ENCODE data around the gene RBPMS2. TPM values are rescaled to one million over a fixed set of nuclear protein-coding genes. Genes with fewer than 3 reads are reported as not detected.
"Not testable (repeated sequence)": the region's sequence is repeated elsewhere in the genome, so short reads cannot be mapped to it uniquely, and the experiment has no call there.

The RBPMS2 gene
- total RNA-seq, result 1 to 10 TPM; 5.3 to 9.4 TPM
- long read RNA-seq, donor 1, partial matches to known transcripts, result 1 of 1 reads
- long read RNA-seq, donor 1, other reads (novel, unspliced or antisense), result 0 of 1 reads
- long read RNA-seq, donor 2, partial matches to known transcripts, result 1 of 2 reads
- long read RNA-seq, donor 2, other reads (novel, unspliced or antisense), result 1 of 2 reads

GRCh38 chr15:64775551-64776401, at the start of gene RBPMS2:
TSS of gene RBPMS2 (minus strand) at chr15:64775589. CDS start at chr15:64775319, 270 bp downstream.
- DNase-seq (ENCODE audit: low spot score), result no peak
- intact Hi-C loops (cut with DNase I), result no loop called here

- intact Hi-C loops (cut with DNase I), result loop anchor here in 1 of 2 donors (5.0 kb wide), 1 partner anchor 472 kb away; the partner anchor contains the start of gene RNU5A-1
- DNase-seq (ENCODE audit: low spot score), result no peak
Observed at GRCh38 chr15:64824929-64825430, 49.6 kb upstream of the RBPMS2 start.

- intact Hi-C loops (cut with DNase I), result no loop called here
Observed at GRCh38 chr15:64816452-64816851, 41.1 kb upstream of the RBPMS2 start.

GRCh38 chr15:64814965-64815364, 39.6 kb upstream of the RBPMS2 start:
- intact Hi-C loops (cut with DNase I), result loop anchor here in 1 of 2 donors (5.0 kb wide), 1 partner anchor 73 kb away; no protein-coding TSS in a partner anchor
- not testable (repeated sequence) for DNase-seq (ENCODE audit: low spot score)

More at GRCh38 chr15:64816452-64816851, 41.1 kb upstream of the RBPMS2 start:
- DNase-seq (ENCODE audit: low spot score), result no peak

- intact Hi-C loops (cut with DNase I), result loop anchor here in 1 of 2 donors (5.0 kb wide), 1 partner anchor 72 kb away; no protein-coding TSS in a partner anchor
Observed at GRCh38 chr15:64814283-64814682, 38.9 kb upstream of the RBPMS2 start.

GRCh38 chr15:64813075-64813474, 37.7 kb upstream of the RBPMS2 start:
- DNase-seq (ENCODE audit: low spot score), result no peak
- intact Hi-C loops (cut with DNase I), result loop anchor here in 1 of 2 donors (5.0 kb wide), 1 partner anchor 71 kb away; no protein-coding TSS in a partner anchor

More at GRCh38 chr15:64814283-64814682, 38.9 kb upstream of the RBPMS2 start:
- DNase-seq (ENCODE audit: low spot score), result not testable (repeated sequence)

GRCh38 chr15:64810497-64811326, 35.3 kb upstream of the RBPMS2 start:
- intact Hi-C loops (cut with DNase I), result loop anchor here in 1 of 2 donors (5.0 kb wide), 1 partner anchor 68 kb away; no protein-coding TSS in a partner anchor
- DNase-seq (ENCODE audit: low spot score), result no peak

GRCh38 chr15:64809649-64810496, 34.5 kb upstream of the RBPMS2 start:
- DNase-seq (ENCODE audit: low spot score), result peak; percentile 94
- intact Hi-C loops (cut with DNase I), result loop anchor here (2.0 to 5.0 kb wide), 4 partner anchors 68 to 123 kb away; no protein-coding TSS in a partner anchor

- intact Hi-C loops (cut with DNase I), result loop anchor here (2.0 to 5.0 kb wide), 3 partner anchors 77 to 122 kb away; no protein-coding TSS in a partner anchor
Observed at GRCh38 chr15:64808785-64809453, 33.5 kb upstream of the RBPMS2 start.

GRCh38 chr15:64807751-64808222, 32.4 kb upstream of the RBPMS2 start:
- intact Hi-C loops (cut with DNase I), result loop anchor here (2.0 to 5.0 kb wide), 3 partner anchors 75 to 120 kb away; no protein-coding TSS in a partner anchor
- DNase-seq (ENCODE audit: low spot score), result no peak

More at GRCh38 chr15:64808785-64809453, 33.5 kb upstream of the RBPMS2 start:
- DNase-seq (ENCODE audit: low spot score), result no peak

- no peak for DNase-seq (ENCODE audit: low spot score)
- intact Hi-C loops (cut with DNase I), result loop anchor here (5.0 kb wide), 2 partner anchors 75 to 120 kb away; no protein-coding TSS in a partner anchor
Observed at GRCh38 chr15:64807051-64807749, 31.8 kb upstream of the RBPMS2 start.

GRCh38 chr15:64806509-64806908, 31.1 kb upstream of the RBPMS2 start:
- intact Hi-C loops (cut with DNase I), result loop anchor here (5.0 kb wide), 2 partner anchors 74 to 119 kb away; no protein-coding TSS in a partner anchor

GRCh38 chr15:64804619-64805018, 29.2 kb upstream of the RBPMS2 start:
- intact Hi-C loops (cut with DNase I), result loop anchor here (5.0 kb wide), 2 partner anchors 72 to 117 kb away; no protein-coding TSS in a partner anchor
- no peak for DNase-seq (ENCODE audit: low spot score)

More at GRCh38 chr15:64806509-64806908, 31.1 kb upstream of the RBPMS2 start:
- DNase-seq (ENCODE audit: low spot score), result no peak

GRCh38 chr15:64803526-64803925, 28.1 kb upstream of the RBPMS2 start:
- intact Hi-C loops (cut with DNase I), result no loop called here
- DNase-seq (ENCODE audit: low spot score), result no peak

GRCh38 chr15:64800476-64800875, 25.1 kb upstream of the RBPMS2 start:
- no peak for DNase-seq (ENCODE audit: low spot score)
- intact Hi-C loops (cut with DNase I), result no loop called here

- DNase-seq (ENCODE audit: low spot score); intact Hi-C loops (cut with DNase I): not testable (repeated sequence)
Observed at GRCh38 chr15:64798905-64799304, 23.5 kb upstream of the RBPMS2 start.

All from posterior vena cava (tissue), 2 donors.